ENCODE measurements around the gene PPP1R13B.
A peak's percentile ranks its signal among the peaks of the same experiment; 100 is the strongest.
"Not testable (repeated sequence)": the region's sequence is repeated elsewhere in the genome, so short reads cannot be mapped to it uniquely, and the experiment has no call there.

The PPP1R13B gene

GRCh38 chr14:103847451-103848174 is at the start of gene PPP1R13B:
Gene PPP1R13B, minus strand, starts transcription at chr14:103847575. Its CDS starts 268 bp downstream, at chr14:103847307.
- DNase-seq (ENCODE audit: low spot score): peak; percentile 93

GRCh38 chr14:103896578-103896977 is 49.2 kb upstream of the PPP1R13B start:
- no peak for DNase-seq (ENCODE audit: low spot score)

GRCh38 chr14:103894723-103895059 is 47.3 kb upstream of the PPP1R13B start:
- no peak for DNase-seq (ENCODE audit: low spot score)

- no peak for DNase-seq (ENCODE audit: low spot score)
These were observed 46.8 kb upstream of the PPP1R13B start for GRCh38 chr14:103894034-103894722.

GRCh38 chr14:103892247-103892646 is 44.9 kb upstream of the PPP1R13B start:
- DNase-seq (ENCODE audit: low spot score): peak; percentile 4

GRCh38 chr14:103891667-103892215 is 44.4 kb upstream of the PPP1R13B start:
- DNase-seq (ENCODE audit: low spot score): no peak

GRCh38 chr14:103890821-103891666 is 43.7 kb upstream of the PPP1R13B start:
- no peak for DNase-seq (ENCODE audit: low spot score)

GRCh38 chr14:103890052-103890371 is 42.6 kb upstream of the PPP1R13B start:
- no peak for DNase-seq (ENCODE audit: low spot score)

GRCh38 chr14:103889313-103890051 is 42.1 kb upstream of the PPP1R13B start:
- DNase-seq (ENCODE audit: low spot score): no peak

GRCh38 chr14:103889002-103889312 is 41.6 kb upstream of the PPP1R13B start:
- DNase-seq (ENCODE audit: low spot score): not testable (repeated sequence)

- no peak for DNase-seq (ENCODE audit: low spot score)
These were observed 40.3 kb upstream of the PPP1R13B start for GRCh38 chr14:103887557-103888115.

- no peak for DNase-seq (ENCODE audit: low spot score)
These were observed 39.8 kb upstream of the PPP1R13B start for GRCh38 chr14:103887170-103887501.

- DNase-seq (ENCODE audit: low spot score): peak; percentile 75
These were observed 39.2 kb upstream of the PPP1R13B start for GRCh38 chr14:103886304-103887169.

- DNase-seq (ENCODE audit: low spot score): no peak
These were observed 38.1 kb upstream of the PPP1R13B start for GRCh38 chr14:103885509-103885932.

- DNase-seq (ENCODE audit: low spot score): no peak
These were observed 37.5 kb upstream of the PPP1R13B start for GRCh38 chr14:103884854-103885253.

GRCh38 chr14:103883263-103883523 is 35.8 kb upstream of the PPP1R13B start:
- DNase-seq (ENCODE audit: low spot score): no peak

GRCh38 chr14:103882503-103883262 is 35.3 kb upstream of the PPP1R13B start:
- no peak for DNase-seq (ENCODE audit: low spot score)

GRCh38 chr14:103881268-103882201 is 34.2 kb upstream of the PPP1R13B start:
- no peak for DNase-seq (ENCODE audit: low spot score)
